ENCODE measurements around the gene EVPLL. TPM values are rescaled to one million over a fixed set of nuclear protein-coding genes. Genes with fewer than 3 reads are reported as not detected.
"Not testable (repeated sequence)": the region's sequence is repeated elsewhere in the genome, so short reads cannot be mapped to it uniquely, and the experiment has no call there.

EVPLL gene
- total and polyA plus RNA-seq, 7 donors = 0.28 to 0.60 TPM; not detected in 5

DNA sequence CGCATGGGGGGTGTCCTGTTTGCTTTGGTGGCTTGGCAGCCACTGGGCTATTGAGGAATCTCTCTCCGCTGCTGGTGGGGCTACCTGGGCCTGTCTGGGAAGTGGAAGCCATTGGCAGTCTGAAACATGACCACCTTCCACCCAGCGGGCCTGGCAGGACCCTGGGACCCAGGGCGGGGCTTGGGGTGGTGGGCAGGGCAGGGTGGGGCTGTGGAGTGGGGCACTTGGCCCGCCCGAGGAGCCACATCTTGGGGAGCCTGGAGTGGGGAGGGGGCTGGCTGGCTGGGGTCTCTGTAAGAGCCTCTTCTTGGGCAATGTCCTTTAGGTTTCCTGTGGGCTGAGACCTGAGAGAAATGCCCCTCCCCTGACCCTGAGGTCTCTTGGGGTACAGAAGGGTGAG, 48.0 kb downstream of the EVPLL start:
- H3K27ac ChIP-seq; H3K36me3 ChIP-seq; DNase-seq; H3K9me3 ChIP-seq; H3K4me1 ChIP-seq; intact Hi-C loops (cut with DNase I); H3K27me3 ChIP-seq; H3K4me3 ChIP-seq: not testable (repeated sequence)
- 75 to 84% methylated on average over 4 of the region's 6 CpGs for WGBS, 2 donors

DNA sequence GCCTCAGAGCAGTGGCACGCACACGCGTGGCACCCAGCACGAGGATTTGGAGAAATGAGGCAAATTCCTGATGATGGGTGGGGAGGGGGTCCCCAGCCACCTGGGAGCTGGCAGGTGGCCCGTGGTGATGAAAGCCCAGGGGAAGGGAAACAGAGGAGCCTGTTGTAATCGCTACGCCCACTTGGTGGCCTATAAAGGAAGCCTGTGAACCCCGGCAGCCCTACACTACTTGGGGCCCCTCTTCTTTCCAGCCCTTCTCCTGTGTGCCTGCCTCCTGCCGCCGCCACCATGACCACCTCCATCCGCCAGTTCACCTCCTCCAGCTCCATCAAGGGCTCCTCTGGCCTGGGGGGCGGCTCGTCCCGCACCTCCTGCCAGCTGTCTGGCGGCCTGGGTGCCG, 49.1 kb downstream of the EVPLL start:
- H3K27me3 ChIP-seq; intact Hi-C loops (cut with DNase I); H3K27ac ChIP-seq; H3K9me3 ChIP-seq; H3K36me3 ChIP-seq; H3K4me3 ChIP-seq; H3K4me1 ChIP-seq; DNase-seq: not testable (repeated sequence)
- no CpG with 5 or more reads among the region's 16 CpGs for WGBS, 2 donors

DNA sequence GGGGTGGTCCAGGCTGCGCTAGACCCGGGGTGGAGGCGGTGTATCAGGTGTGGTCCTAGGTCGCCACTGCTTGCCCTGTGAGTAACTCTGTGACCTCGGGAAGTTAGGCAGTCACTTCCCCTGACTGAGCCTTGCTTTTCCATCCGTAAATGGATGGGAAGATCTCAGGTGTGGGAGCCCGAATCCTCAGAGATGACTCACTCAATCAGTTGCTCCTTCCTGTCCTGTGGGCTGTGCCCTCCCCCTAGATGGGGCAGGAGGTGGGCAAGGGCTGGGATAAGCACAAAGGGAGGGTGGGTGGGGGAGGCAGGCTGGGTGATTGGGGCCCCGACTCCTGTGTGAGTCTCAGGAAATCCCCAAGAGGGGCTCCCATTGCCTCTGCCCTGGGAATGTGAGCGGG, 54.6 kb downstream of the EVPLL start:
- H3K4me3 ChIP-seq; H3K27ac ChIP-seq; DNase-seq; H3K27me3 ChIP-seq; H3K4me1 ChIP-seq; H3K9me3 ChIP-seq; H3K36me3 ChIP-seq; intact Hi-C loops (cut with DNase I): not testable (repeated sequence)
- WGBS, 2 donors = no CpG with 5 or more reads among the region's 9 CpGs

Small RNA genes within 50 kb of the gene (small RNA-seq; reads per million reads assigned to genes)
- gene AL353997.5 (0 reads per million in 3 donors), gene YWHAEP2 (0 reads per million in 3 donors)

Other genes with a start within 250 kb of the EVPLL start
- gene ALKBH5, start 193.9 kb upstream of the EVPLL start, total RNA-seq = 100 to 1,000 TPM; 100 to 109 (median 104) TPM
- 10 to 100 TPM; 36.6 to 46.7 (median 40.0) TPM for gene ALKBH5, start 193.9 kb upstream of the EVPLL start, polyA plus RNA-seq
- 10 to 100 TPM; 16.8 to 25.2 (median 17.2) TPM for gene LLGL1, start 152.1 kb upstream of the EVPLL start, total RNA-seq
- 10 to 100 TPM in 1 of 3 donors, 1 to 10 TPM in 2; 2.8 to 11.2 (median 4.2) TPM for gene LLGL1, start 152.1 kb upstream of the EVPLL start, polyA plus RNA-seq
- gene FLII, start 119.0 kb upstream of the EVPLL start, total RNA-seq = 100 to 1,000 TPM; 222 to 422 (median 236) TPM
- gene FLII, start 119.0 kb upstream of the EVPLL start, polyA plus RNA-seq = 100 to 1,000 TPM; 115 to 208 (median 136) TPM
- gene MIEF2, start 117.1 kb upstream of the EVPLL start, total RNA-seq = 10 to 100 TPM in 3 of 4 donors, 1 to 10 TPM in 1; 8.7 to 14.4 (median 11.7) TPM
- gene MIEF2, start 117.1 kb upstream of the EVPLL start, polyA plus RNA-seq = 10 to 100 TPM in 2 of 3 donors, 1 to 10 TPM in 1; 3.7 to 11.4 (median 11.1) TPM
- 10 to 100 TPM; 22.1 to 42.4 (median 26.0) TPM for gene TOP3A, start 62.8 kb upstream of the EVPLL start, total RNA-seq
- 10 to 100 TPM in 1 of 3 donors, 1 to 10 TPM in 2; 5.4 to 21.6 (median 5.5) TPM for gene TOP3A, start 62.8 kb upstream of the EVPLL start, polyA plus RNA-seq
- 10 to 100 TPM in 3 of 4 donors, 1 to 10 TPM in 1; 9.3 to 12.2 (median 10.6) TPM for gene SMCR8, start 62.5 kb upstream of the EVPLL start, total RNA-seq
- gene SMCR8, start 62.5 kb upstream of the EVPLL start, polyA plus RNA-seq = 10 to 100 TPM in 1 of 3 donors, 1 to 10 TPM in 2; 4.2 to 16.6 (median 6.7) TPM
- 10 to 100 TPM; 21.9 to 34.2 (median 26.9) TPM for gene SHMT1, start 14.2 kb upstream of the EVPLL start, total RNA-seq
- gene SHMT1, start 14.2 kb upstream of the EVPLL start, polyA plus RNA-seq = 10 to 100 TPM; 16.2 to 34.8 (median 24.7) TPM
- gene LGALS9C, start 99.0 kb downstream of the EVPLL start, total RNA-seq = under 1 TPM in 1 of 4 donors, not detected in 3; 0.83 TPM
- gene LGALS9C, start 99.0 kb downstream of the EVPLL start, polyA plus RNA-seq = 100 to 1,000 TPM in 1 of 3 donors, 10 to 100 TPM in 2; 29.6 to 105 (median 38.6) TPM

All from sigmoid colon (tissue), 7 donors.